HepG2 (cell line): ENCODE measurements around the gene KBTBD3. TPM values are rescaled to one million over a fixed set of nuclear protein-coding genes. Genes with fewer than 3 reads are reported as not detected.
A peak's percentile ranks its signal among the peaks of the same experiment; 100 is the strongest.

ENCODE experiments used
- ATF4 ChIP-seq, 2 experiments: fragments of 450-650 bp in 1 of 2; sonication (generic) in 1 of 2; formaldehyde crosslinking; IDR thresholded peaks; 2 replicates each; pipeline versions ENCODE4 v1.5.0 to v1.8.0; 2020 to 2022; ENCODE audit warnings: mild to moderate bottlenecking in 1 of 2, missing genetic modification reagents in 1 of 2
- DNMT1 ChIP-seq: sonication (generic); formaldehyde crosslinking; IDR thresholded peaks from 2 replicates; pipeline ENCODE4 v1.5.1; 2020; ENCODE audit warnings: mild to moderate bottlenecking, missing genetic modification reagents
- DR1 ChIP-seq: sonication (generic); formaldehyde crosslinking; IDR thresholded peaks from 2 replicates; pipeline ENCODE4 v1.8.0; 2021; ENCODE audit warnings: mild to moderate bottlenecking, missing genetic modification reagents, inconsistent platforms
- ERF ChIP-seq: IDR thresholded peaks from 2 replicates; pipeline ENCODE4 v1.6.1; 2018; ENCODE audit warnings: missing biosample characterization, missing genetic modification reagents
- KDM2A ChIP-seq: sonication (generic); formaldehyde crosslinking; IDR thresholded peaks from 2 replicates; pipeline ENCODE4 v1.4.0; 2020; ENCODE audit warnings: low read depth, missing genetic modification reagents, borderline replicate concordance
- KDM5A ChIP-seq: fragments of 200-600 bp; sonication (generic); IDR thresholded peaks from 2 replicates; pipeline ENCODE4 v1.7.0; 2018; ENCODE audit warnings: antibody characterized with exemption, mild to moderate bottlenecking, low read length, borderline replicate concordance
- POGZ ChIP-seq: sonication (generic); formaldehyde crosslinking; IDR thresholded peaks from 2 replicates; pipeline ENCODE4 v1.4.0; 2020; ENCODE audit warnings: mild to moderate bottlenecking, missing genetic modification reagents
- PTBP1 ChIP-seq: fragments of 200-400 bp; formaldehyde crosslinking; IDR thresholded peaks from 2 replicates; pipeline ENCODE4 v1.6.1; 2018; ENCODE audit warnings: low read length, low read depth; ENCODE audit not compliant: poor library complexity, severe bottlenecking
- RFX5 ChIP-seq: IDR thresholded peaks from 2 replicates; pipeline ENCODE4 v1.6.1; 2011; ENCODE audit warnings: low read depth, low read length, improper control_type of control experiment
- SAP130 ChIP-seq: IDR thresholded peaks from 2 replicates; pipeline ENCODE4 v1.6.1; 2016; ENCODE audit warnings: low read depth
- SRY ChIP-seq: sonication (generic); formaldehyde crosslinking; IDR thresholded peaks from 2 replicates; pipeline ENCODE4 v1.8.0; 2022; ENCODE audit warnings: mild to moderate bottlenecking, missing genetic modification reagents
- SSRP1 ChIP-seq: IDR thresholded peaks from 2 replicates; pipeline ENCODE4 v1.6.1; 2016; ENCODE audit warnings: control low read depth
- TIGD3 ChIP-seq: sonication (generic); formaldehyde crosslinking; IDR thresholded peaks from 2 replicates; pipeline ENCODE4 v1.5.1; 2020; ENCODE audit warnings: mild to moderate bottlenecking, missing genetic modification reagents, borderline replicate concordance
- ZBTB44 ChIP-seq: sonication (generic); formaldehyde crosslinking; IDR thresholded peaks from 2 replicates; pipeline ENCODE4 v1.4.0; 2020; ENCODE audit warnings: missing genetic modification reagents
- ZNF121 ChIP-seq: sonication (generic); formaldehyde crosslinking; IDR thresholded peaks from 2 replicates; pipeline ENCODE4 v1.5.0; 2020; ENCODE audit warnings: mild to moderate bottlenecking, missing genetic modification reagents
- ZNF276 ChIP-seq: sonication (generic); formaldehyde crosslinking; IDR thresholded peaks from 2 replicates; pipeline ENCODE4 v1.4.0; 2020; ENCODE audit warnings: mild to moderate bottlenecking, low read depth, missing genetic modification reagents
- ZNF430 ChIP-seq: sonication (generic); formaldehyde crosslinking; IDR thresholded peaks from 2 replicates; pipeline ENCODE4 v1.9.0; 2021; ENCODE audit warnings: mild to moderate bottlenecking, missing genetic modification reagents
- ZNF460 ChIP-seq: sonication (generic); formaldehyde crosslinking; IDR thresholded peaks from 2 replicates; pipeline ENCODE4 v1.5.1; 2020; ENCODE audit warnings: missing genetic modification reagents, mild to moderate bottlenecking, borderline replicate concordance
- ZNF543 ChIP-seq: sonication (generic); formaldehyde crosslinking; IDR thresholded peaks from 2 replicates; pipeline ENCODE4 v1.4.0; 2020; ENCODE audit warnings: mild to moderate bottlenecking, missing genetic modification reagents
- ZNF562 ChIP-seq: sonication (generic); formaldehyde crosslinking; IDR thresholded peaks from 2 replicates; pipeline ENCODE4 v1.8.0; 2022; ENCODE audit warnings: missing genetic modification reagents, borderline replicate concordance
- ZNF580 ChIP-seq: IDR thresholded peaks from 2 replicates; pipeline ENCODE4 v1.6.1; 2016; ENCODE audit warnings: low read depth, borderline replicate concordance
- ZNF589 ChIP-seq: sonication (generic); formaldehyde crosslinking; conservative IDR thresholded peaks from 2 replicates; pipeline ENCODE4 v1.8.0; 2022; ENCODE audit warnings: mild to moderate bottlenecking, moderate library complexity, missing genetic modification reagents
- ZSCAN30 ChIP-seq: sonication (generic); formaldehyde crosslinking; IDR thresholded peaks from 2 replicates; pipeline ENCODE4 v1.5.0; 2020; ENCODE audit warnings: mild to moderate bottlenecking, missing genetic modification reagents
- polyA plus RNA-seq, 8 experiments: library from polyadenylated mRNA; depleted of rRNA in 3 of 8; stranded (reverse) in 7 of 8; unstranded in 1 of 8; fragments of >200 nt; fragmentation: Illumina TruSeq in 4 of 8; extraction: Trizol in 4 of 8; gene quantifications; 2 replicates each; pipeline versions ENCODE4 v1.2.1 to v1.2.3, GENCODE V29; 2011 to 2016; ENCODE audit warnings: low read depth in 4 of 8, missing spikeins in 1 of 8, mixed read lengths in 1 of 8; ENCODE audit not compliant: insufficient read depth in 1 of 8
- total RNA-seq, 5 experiments: library from RNA; depleted of rRNA; stranded (reverse); fragments of >200 nt; fragmentation: Illumina TruSeq; extraction: Trizol; gene quantifications; 2 replicates each; pipeline ENCODE4 v1.2.3, GENCODE V29; 2016; ENCODE audit warnings: low read depth in 1 of 5

The KBTBD3 gene
- total and polyA plus RNA-seq, 2 of the 13 experiments (the other 11 are each of a cell fraction or from before 2014, with no cell fraction given), result 1.8 to 7.4 TPM

GRCh38 chr11:106077609-106078455 lies 685 bp upstream of the KBTBD3 start, which contains the start of gene AASDHPPT (continued):
- TF ChIP-seq TIGD3 (0 out of 2 replicates have a peak, but pooled peaks have one; percentile 41), ATF4 (CRISPR knock-in tag; IDR thresholded peaks at IDR 0.05) (peak in 1 of 2 experiments; percentile 9; a peak in 1 of 4 replicates), ZNF430 (CRISPR knock-in tag) (peak; percentile 78), ZNF589 (CRISPR knock-in tag) (no peak), KDM5A (0 out of 2 replicates have a peak, but pooled peaks have one; percentile 18), POGZ (CRISPR knock-in tag) (0 out of 2 replicates have a peak, but pooled peaks have one; percentile 7), PTBP1 (peak; percentile 53), SRY (CRISPR knock-in tag) (peak; percentile 80; the same call in 1 of the 2 replicates), ZNF543 (0 out of 2 replicates have a peak, but pooled peaks have one; percentile 71), ERF (no peak), KDM2A (CRISPR knock-in tag) (peak; percentile 91), ZNF276 (CRISPR knock-in tag) (peak; percentile 48; the same call in 1 of the 2 replicates), ZBTB44 (peak; percentile 62; the same call in 1 of the 2 replicates), ZNF121 (CRISPR knock-in tag) (no peak), DR1 (0 out of 2 replicates have a peak, but pooled peaks have one; percentile 13), RFX5 (no peak), ZNF562 (CRISPR knock-in tag) (no peak), DNMT1 (CRISPR knock-in tag) (peak; percentile 95), ZNF460 (CRISPR knock-in tag) (no peak), SAP130 (CRISPR knock-in tag) (peak; percentile 76), SSRP1 (CRISPR knock-in tag) (0 out of 2 replicates have a peak, but pooled peaks have one; percentile 30), ZNF580 (peak; percentile 68; the same call in 1 of the 2 replicates), ZSCAN30 (CRISPR knock-in tag) (peak; percentile 52; the same call in 1 of the 2 replicates)
